Activated T-helper 17 cell treated with anti-CD3 and anti-CD28 coated beads, Interleukin-2, amount 50 U/mL, for 72 hours (primary cell): ENCODE measurements around the gene PRDM13. TPM values are rescaled to one million over a fixed set of nuclear protein-coding genes. Genes with fewer than 3 reads are reported as not detected.

Experiments
- ATAC-seq: fragments of 150-1000 bp; cut with Tn5 transposase; replicated peaks from 2 replicates; pipeline ENCODE4 v1.10.0; 2021; ENCODE audit warnings: mild to moderate bottlenecking, moderate library complexity
- H3K27ac Mint-ChIP-seq: one replicate; pipeline ENCODE4 v1.8.0; 2022; ENCODE audit warnings: mixed read lengths
- H3K27me3 Mint-ChIP-seq: one replicate; pipeline ENCODE4 v1.8.0; 2022; ENCODE audit warnings: mixed read lengths
- H3K36me3 Mint-ChIP-seq: one replicate; pipeline ENCODE4 v1.8.0; 2022; ENCODE audit warnings: low read depth, mild to moderate bottlenecking, mixed read lengths
- H3K4me1 Mint-ChIP-seq: one replicate; pipeline ENCODE4 v1.8.0; 2022; ENCODE audit warnings: mixed read lengths
- H3K4me3 Mint-ChIP-seq: one replicate; pipeline ENCODE4 v1.8.0; 2022; ENCODE audit warnings: mild to moderate bottlenecking, mixed read lengths
- H3K9me3 Mint-ChIP-seq: one replicate; pipeline ENCODE4 v1.8.0; 2022; ENCODE audit warnings: mixed read lengths
- total RNA-seq, 2 donors: library from RNA; stranded (reverse); gene quantifications; one replicate each; pipeline ENCODE4 v1.2.3, GENCODE V29; 2022

The PRDM13 gene
- total RNA-seq, result not detected

DNA sequence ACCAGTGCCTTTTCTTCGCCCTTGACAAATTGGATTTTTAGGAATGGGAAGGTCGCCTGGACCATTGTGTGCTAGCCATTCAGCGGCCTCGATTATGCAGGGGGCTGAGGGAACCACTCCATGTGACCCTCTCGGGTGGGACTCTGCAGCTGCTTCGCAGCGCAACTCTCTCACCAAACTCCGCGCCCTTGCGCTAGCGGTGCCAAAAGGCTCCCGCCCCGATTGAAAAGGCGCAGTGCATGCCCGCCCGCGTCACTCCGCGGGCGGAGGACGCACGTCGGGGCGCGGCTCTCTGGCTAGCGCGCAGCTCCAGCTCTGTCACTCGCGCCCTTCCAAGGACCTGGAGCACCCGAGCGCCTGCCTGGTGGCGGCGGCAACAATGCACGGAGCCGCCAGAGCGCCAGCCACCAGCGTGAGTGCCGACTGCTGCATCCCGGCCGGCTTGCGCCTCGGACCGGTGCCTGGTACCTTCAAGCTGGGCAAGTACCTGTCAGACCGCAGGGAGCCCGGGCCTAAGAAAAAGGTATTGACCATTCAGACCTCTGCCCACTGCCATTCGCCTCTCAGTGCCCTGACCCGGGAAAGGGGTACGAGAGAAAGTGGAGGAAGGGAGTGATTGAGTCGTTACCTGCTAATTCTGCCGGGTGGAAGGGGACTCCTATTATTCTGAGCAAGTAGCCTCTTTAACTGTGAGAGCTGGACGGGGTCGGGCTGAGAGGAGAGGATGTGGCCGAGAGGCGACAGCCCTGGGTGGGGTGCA, at the start of gene PRDM13:
PRDM13 (plus strand) TSS at position 178 of the 760 bp plus-strand sequence; CDS start at position 380, 202 bp downstream.
- ATAC-seq, result no peak
- H3K27me3 Mint-ChIP-seq, result peaks cover 73% of the 10 kb centered on the region
- no peaks in the 10 kb centered on the region for H3K9me3 Mint-ChIP-seq
- no peak within 1 kb of the TSS for H3K4me3 Mint-ChIP-seq
- no peak within 1 kb of the TSS for H3K27ac Mint-ChIP-seq
- peaks cover 17% of the 10 kb centered on the region for H3K36me3 Mint-ChIP-seq
- H3K4me1 Mint-ChIP-seq, result peaks cover 22% of the 10 kb centered on the region

- no peak for ATAC-seq
- peaks cover 92% of the 10 kb centered on the region for H3K36me3 Mint-ChIP-seq
- no peak overlapping the region for H3K4me3 Mint-ChIP-seq
- H3K4me1 Mint-ChIP-seq, result no peaks in the 10 kb centered on the region
- no peak overlapping the region for H3K27ac Mint-ChIP-seq
- no peaks in the 10 kb centered on the region for H3K27me3 Mint-ChIP-seq
- H3K9me3 Mint-ChIP-seq, result no peaks in the 10 kb centered on the region
These were observed 47.6 kb upstream of the PRDM13 start for GRCh38 chr6:99559057-99559456.

DNA sequence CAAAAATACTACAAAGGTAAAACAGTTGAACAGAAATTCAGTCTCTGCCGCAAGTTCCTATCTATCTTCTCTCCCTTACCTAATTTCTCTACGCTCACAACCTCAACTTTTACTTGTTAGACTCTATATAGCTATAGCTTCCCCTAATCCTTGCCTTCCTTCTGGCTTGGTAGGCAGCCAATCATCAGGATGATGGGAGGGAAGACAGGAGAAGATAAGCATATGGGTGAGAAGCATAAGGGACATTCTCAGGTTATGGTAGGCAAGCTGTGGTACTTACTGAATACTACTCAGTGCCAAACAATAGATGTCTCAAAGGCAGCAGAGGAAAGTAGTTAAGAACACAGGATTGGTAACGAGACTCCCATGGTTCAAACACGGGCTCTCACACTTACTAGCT, 46.0 kb upstream of the PRDM13 start:
- Mint-ChIP-seq H3K27me3 (no peaks in the 10 kb centered on the region), H3K9me3 (no peaks in the 10 kb centered on the region), H3K4me3 (no peak overlapping the region), H3K4me1 (peaks cover 5% of the 10 kb centered on the region), H3K36me3 (peaks cover 76% of the 10 kb centered on the region), H3K27ac (no peak overlapping the region)
- ATAC-seq, result no peak

DNA sequence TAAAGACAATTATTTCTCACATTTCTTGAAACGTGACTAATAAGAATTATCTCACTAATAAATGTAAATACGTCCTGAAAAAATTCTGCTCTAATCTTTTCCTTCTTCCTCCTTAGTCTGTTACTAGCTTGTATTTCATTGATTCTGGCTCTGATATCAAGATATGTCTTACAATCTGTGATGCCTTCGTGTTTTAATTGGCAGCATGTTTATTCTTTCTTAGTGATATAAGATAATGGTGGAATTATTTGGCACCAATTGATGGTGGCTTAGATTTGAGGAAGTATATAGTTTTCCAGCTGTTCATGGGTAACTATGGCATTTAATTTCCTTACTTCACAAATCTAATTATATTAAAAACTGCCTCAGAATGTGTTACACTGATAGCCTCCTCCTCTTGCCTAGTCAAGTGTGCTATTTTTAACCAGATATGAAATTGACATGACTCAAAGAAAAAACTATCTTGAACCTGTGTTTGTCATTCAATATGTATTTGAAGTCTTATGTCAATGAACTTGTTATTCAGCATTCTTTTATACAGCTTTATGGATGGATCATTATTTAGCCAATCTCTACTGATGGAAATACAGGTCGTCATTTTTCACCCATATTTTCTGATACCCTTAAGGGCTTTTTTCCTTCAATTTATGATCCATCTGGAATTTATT, 43.4 kb upstream of the PRDM13 start:
- no peaks in the 10 kb centered on the region for H3K9me3 Mint-ChIP-seq
- H3K27me3 Mint-ChIP-seq, result no peaks in the 10 kb centered on the region
- H3K36me3 Mint-ChIP-seq, result peaks cover 57% of the 10 kb centered on the region
- no peak overlapping the region for H3K4me3 Mint-ChIP-seq
- no peak overlapping the region for H3K27ac Mint-ChIP-seq
- H3K4me1 Mint-ChIP-seq, result peaks cover 10% of the 10 kb centered on the region
- no peak for ATAC-seq

GRCh38 chr6:99568103-99568933, 38.3 kb upstream of the PRDM13 start, which contains the start of gene CCNC:
Gene CCNC (minus strand): TSS chr6:99568660. CDS start chr6:99568527, 133 bp downstream.
- H3K4me1 Mint-ChIP-seq, result peaks cover 14% of the 10 kb centered on the region
- H3K9me3 Mint-ChIP-seq, result no peaks in the 10 kb centered on the region
- peaks cover 14% of the 10 kb centered on the region for H3K36me3 Mint-ChIP-seq
- H3K4me3 Mint-ChIP-seq, result peak within 1 kb of the TSS; percentile 98
- H3K27ac Mint-ChIP-seq, result peak within 1 kb of the TSS; percentile 99
- peak; percentile 97 for ATAC-seq
- H3K27me3 Mint-ChIP-seq, result no peaks in the 10 kb centered on the region

GRCh38 chr6:99573980-99574617, 32.5 kb upstream of the PRDM13 start:
- no peak overlapping the region for H3K4me3 Mint-ChIP-seq
- no peak for ATAC-seq
- no peak overlapping the region for H3K27ac Mint-ChIP-seq
- peaks cover 7% of the 10 kb centered on the region for H3K4me1 Mint-ChIP-seq
- no peaks in the 10 kb centered on the region for H3K36me3 Mint-ChIP-seq
- no peaks in the 10 kb centered on the region for H3K9me3 Mint-ChIP-seq
- peaks cover 4% of the 10 kb centered on the region for H3K27me3 Mint-ChIP-seq

DNA sequence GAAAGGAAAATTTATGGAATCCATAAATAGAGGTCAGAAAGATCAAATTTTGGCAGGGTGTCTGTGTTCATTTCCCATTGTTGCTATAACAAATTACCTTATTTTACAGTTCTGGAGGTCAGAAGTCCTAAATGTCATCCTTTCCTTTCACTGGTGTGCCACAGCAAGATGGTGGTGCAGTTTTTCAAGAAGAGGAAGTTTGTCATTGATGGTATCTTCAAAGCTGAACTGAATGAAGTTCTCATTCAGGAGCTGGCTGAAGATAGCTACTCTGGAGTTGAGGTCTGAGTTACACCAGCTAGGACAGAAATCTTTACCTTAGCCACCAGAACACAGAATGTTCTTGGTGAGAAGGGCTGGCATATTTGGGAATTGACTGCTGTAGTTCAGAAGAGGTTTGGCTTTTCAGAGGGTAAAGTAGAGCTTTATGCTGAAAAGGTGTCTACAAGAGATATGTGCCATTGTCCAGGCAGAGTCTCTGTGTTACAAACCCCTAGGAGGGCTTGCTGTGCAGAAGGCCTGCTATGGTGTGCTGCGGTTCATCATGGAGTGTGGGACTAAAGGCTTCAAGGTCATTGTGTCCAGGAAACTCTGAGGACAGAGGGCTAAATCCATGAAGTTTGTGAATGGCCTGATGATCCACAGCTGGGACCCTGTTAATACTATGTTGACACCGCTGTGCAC, 30.9 kb upstream of the PRDM13 start:
- no peak for ATAC-seq
- Mint-ChIP-seq H3K4me3 (no peak overlapping the region), H3K4me1 (peaks cover 7% of the 10 kb centered on the region), H3K36me3 (no peaks in the 10 kb centered on the region), H3K27ac (no peak overlapping the region), H3K27me3 (peaks cover 4% of the 10 kb centered on the region), H3K9me3 (no peaks in the 10 kb centered on the region)

GRCh38 chr6:99579781-99580180, 26.9 kb upstream of the PRDM13 start:
- H3K4me3 Mint-ChIP-seq, result no peak overlapping the region
- peaks cover 7% of the 10 kb centered on the region for H3K4me1 Mint-ChIP-seq
- H3K36me3 Mint-ChIP-seq, result no peaks in the 10 kb centered on the region
- no peak for ATAC-seq
- H3K27ac Mint-ChIP-seq, result no peak overlapping the region
- H3K9me3 Mint-ChIP-seq, result no peaks in the 10 kb centered on the region
- peaks cover 4% of the 10 kb centered on the region for H3K27me3 Mint-ChIP-seq

GRCh38 chr6:99587792-99588191, 18.8 kb upstream of the PRDM13 start:
- Mint-ChIP-seq H3K4me1 (peaks cover 12% of the 10 kb centered on the region), H3K36me3 (no peaks in the 10 kb centered on the region), H3K27ac (no peak overlapping the region), H3K4me3 (no peak overlapping the region), H3K27me3 (peaks cover 34% of the 10 kb centered on the region), H3K9me3 (no peaks in the 10 kb centered on the region)
- ATAC-seq, result no peak

GRCh38 chr6:99588618-99589289, 17.9 kb upstream of the PRDM13 start:
- Mint-ChIP-seq H3K27ac (no peak overlapping the region), H3K36me3 (no peaks in the 10 kb centered on the region), H3K4me1 (peaks cover 12% of the 10 kb centered on the region), H3K27me3 (peaks cover 40% of the 10 kb centered on the region), H3K9me3 (no peaks in the 10 kb centered on the region), H3K4me3 (peak overlapping the region; percentile 82)
- peak; percentile 94 for ATAC-seq

GRCh38 chr6:99589290-99589672, 17.4 kb upstream of the PRDM13 start:
- Mint-ChIP-seq H3K27ac (no peak overlapping the region), H3K4me1 (peaks cover 12% of the 10 kb centered on the region), H3K27me3 (peaks cover 44% of the 10 kb centered on the region), H3K36me3 (no peaks in the 10 kb centered on the region), H3K9me3 (no peaks in the 10 kb centered on the region), H3K4me3 (peak overlapping the region; percentile 82)
- peak; percentile 28 for ATAC-seq

DNA sequence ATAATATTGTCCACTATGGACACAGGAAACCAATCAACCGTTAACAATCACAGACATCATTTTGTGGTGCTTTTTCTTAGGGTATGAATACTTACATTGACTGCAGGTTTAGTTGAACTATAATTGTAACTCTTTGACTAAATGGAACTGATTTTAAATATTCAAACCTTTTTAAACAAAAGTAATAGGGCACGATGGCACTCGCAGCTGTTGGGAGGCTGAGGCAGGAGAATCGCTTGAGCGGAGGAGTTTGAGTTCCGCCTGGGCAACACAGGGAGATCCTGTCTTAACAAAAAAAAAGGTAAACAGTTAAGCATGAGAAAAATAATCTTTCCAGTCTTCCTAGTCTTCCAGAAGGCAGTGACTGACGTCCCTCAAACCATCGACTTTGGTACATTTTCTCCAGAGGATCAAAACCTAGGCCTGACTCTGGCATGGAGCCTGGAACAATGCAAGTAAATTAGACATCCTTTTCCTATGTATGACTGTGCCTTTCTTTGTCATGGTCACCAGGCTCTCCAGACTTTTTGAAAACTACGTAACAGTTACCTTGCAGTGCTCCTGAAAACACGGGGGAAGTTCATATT, 16.6 kb upstream of the PRDM13 start:
- Mint-ChIP-seq H3K27me3 (peaks cover 44% of the 10 kb centered on the region), H3K4me3 (peak overlapping the region; percentile 82), H3K36me3 (no peaks in the 10 kb centered on the region), H3K9me3 (no peaks in the 10 kb centered on the region), H3K27ac (no peak overlapping the region), H3K4me1 (peaks cover 12% of the 10 kb centered on the region)
- no peak for ATAC-seq
